ENCODE measurements around the gene TMEM204.

DNA sequence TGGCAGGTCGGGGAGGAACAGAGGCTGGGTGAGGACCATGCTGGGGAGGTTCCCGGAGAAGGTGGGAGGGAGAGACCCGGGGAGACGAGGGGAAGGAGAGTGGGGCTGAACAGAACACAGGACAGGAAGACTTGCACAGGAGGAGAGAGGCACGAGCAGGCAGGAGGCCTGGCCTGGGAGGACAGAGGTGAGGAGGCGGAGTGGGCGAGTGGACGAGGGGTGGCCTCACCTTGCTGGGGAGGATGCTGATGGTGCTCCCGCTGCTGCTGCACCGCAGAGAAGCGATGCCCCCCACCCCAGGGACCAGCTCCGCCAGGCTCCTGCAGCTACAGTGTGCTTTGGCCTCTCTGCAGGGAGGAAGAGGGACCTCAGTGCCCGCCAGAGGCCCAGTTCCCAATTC is 34.5 kb downstream of the TMEM204 start:
- TF ChIP-seq CTCF (conservative IDR thresholded peaks at IDR 0.05; ENCODE audit: low read depth, low read length) (no peak), EZH2 (IDR thresholded peaks at IDR 0.05; ENCODE audit: borderline replicate concordance, low read depth, low read length, poor library complexity, severe bottlenecking) (no peak)
